DOHH2 (cell line): ENCODE data around the gene TDP1.

Experiments
- EZH2phosphoT487 ChIP-seq: fragments of 200-600 bp; sonication (generic); IDR thresholded peaks from 2 replicates; pipeline ENCODE4 v1.6.1; 2017; ENCODE audit warnings: borderline replicate concordance, mild to moderate bottlenecking, antibody characterized with exemption, low read length, moderate library complexity, mixed read lengths
- TF ChIP-seq, protein P1 (sequence below): fragments of 200-600 bp; sonication (generic); IDR thresholded peaks from one replicate; pipeline ENCODE4 v1.5.1; 2014; ENCODE audit warnings: antibody characterized with exemption, mild to moderate bottlenecking, low read depth, low read length; ENCODE audit not compliant: poor library complexity, severe bottlenecking

DNA sequence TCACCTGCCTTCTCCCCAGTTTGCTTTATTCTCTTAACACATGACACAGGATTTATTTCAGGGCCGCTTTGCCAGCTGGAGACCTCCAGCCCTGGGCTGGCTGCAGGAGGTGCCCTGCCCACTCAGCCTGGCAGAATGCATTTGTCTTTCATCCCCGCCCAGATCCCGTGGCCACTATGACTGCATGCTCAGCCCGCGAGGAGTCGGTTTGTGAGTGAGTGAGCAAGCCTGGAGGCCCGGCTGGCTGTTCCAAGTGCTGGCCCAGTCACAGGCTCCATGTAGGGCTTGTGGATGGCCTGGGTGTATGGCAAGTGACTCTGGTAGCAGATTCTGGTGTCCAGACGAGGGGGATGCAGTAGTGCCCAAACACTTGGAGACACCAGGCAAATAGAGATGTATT, 2.1 kb downstream of the TDP1 start:
- TF ChIP-seq, protein P1, sequence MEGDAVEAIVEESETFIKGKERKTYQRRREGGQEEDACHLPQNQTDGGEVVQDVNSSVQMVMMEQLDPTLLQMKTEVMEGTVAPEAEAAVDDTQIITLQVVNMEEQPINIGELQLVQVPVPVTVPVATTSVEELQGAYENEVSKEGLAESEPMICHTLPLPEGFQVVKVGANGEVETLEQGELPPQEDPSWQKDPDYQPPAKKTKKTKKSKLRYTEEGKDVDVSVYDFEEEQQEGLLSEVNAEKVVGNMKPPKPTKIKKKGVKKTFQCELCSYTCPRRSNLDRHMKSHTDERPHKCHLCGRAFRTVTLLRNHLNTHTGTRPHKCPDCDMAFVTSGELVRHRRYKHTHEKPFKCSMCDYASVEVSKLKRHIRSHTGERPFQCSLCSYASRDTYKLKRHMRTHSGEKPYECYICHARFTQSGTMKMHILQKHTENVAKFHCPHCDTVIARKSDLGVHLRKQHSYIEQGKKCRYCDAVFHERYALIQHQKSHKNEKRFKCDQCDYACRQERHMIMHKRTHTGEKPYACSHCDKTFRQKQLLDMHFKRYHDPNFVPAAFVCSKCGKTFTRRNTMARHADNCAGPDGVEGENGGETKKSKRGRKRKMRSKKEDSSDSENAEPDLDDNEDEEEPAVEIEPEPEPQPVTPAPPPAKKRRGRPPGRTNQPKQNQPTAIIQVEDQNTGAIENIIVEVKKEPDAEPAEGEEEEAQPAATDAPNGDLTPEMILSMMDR = no peak
- TF ChIP-seq EZH2phosphoT487 = no peak
